Stimulated activated CD4-positive, alpha-beta T cell treated with anti-CD3 and anti-CD28 coated beads, Interleukin-15, amount 100 ng/mL, for 24 hours (primary cell): ENCODE measurements around the gene PTPRM.

Experiments
- DNase-seq: peaks from one replicate; pipeline ENCODE4 v3.0.0-alpha.2; 2020

PTPRM gene

GRCh38 chr18:7766346-7766745 lies 199.2 kb downstream of the PTPRM start:
- DNase-seq: no peak

- DNase-seq: no peak
Measured at GRCh38 chr18:7766817-7767216, 199.7 kb downstream of the PTPRM start.

GRCh38 chr18:7770908-7771307 lies 203.8 kb downstream of the PTPRM start:
- no peak for DNase-seq

GRCh38 chr18:7772510-7772888 lies 205.4 kb downstream of the PTPRM start:
- DNase-seq: no peak

GRCh38 chr18:7772951-7773350 lies 205.8 kb downstream of the PTPRM start:
- DNase-seq: no peak

GRCh38 chr18:7775128-7775527 lies 208.0 kb downstream of the PTPRM start:
- DNase-seq: no peak

GRCh38 chr18:7775843-7776242 lies 208.7 kb downstream of the PTPRM start:
- DNase-seq: no peak

GRCh38 chr18:7778181-7778580 lies 211.1 kb downstream of the PTPRM start:
- DNase-seq: no peak

- DNase-seq: no peak
Measured at GRCh38 chr18:7779211-7779610, 212.1 kb downstream of the PTPRM start.

- no peak for DNase-seq
Measured at GRCh38 chr18:7784171-7784570, 217.1 kb downstream of the PTPRM start.

GRCh38 chr18:7786569-7786968 lies 219.5 kb downstream of the PTPRM start:
- DNase-seq: no peak

- no peak for DNase-seq
Measured at GRCh38 chr18:7787339-7787738, 220.2 kb downstream of the PTPRM start.

GRCh38 chr18:7789856-7790552 lies 222.9 kb downstream of the PTPRM start:
- DNase-seq: no peak

GRCh38 chr18:7793100-7793499 lies 226.0 kb downstream of the PTPRM start:
- no peak for DNase-seq

- DNase-seq: no peak
Measured at GRCh38 chr18:7803956-7804469, 236.9 kb downstream of the PTPRM start.

GRCh38 chr18:7805096-7805495 lies 238.0 kb downstream of the PTPRM start:
- DNase-seq: no peak

- no peak for DNase-seq
Measured at GRCh38 chr18:7805880-7806279, 238.8 kb downstream of the PTPRM start.

GRCh38 chr18:7807936-7808453 lies 240.9 kb downstream of the PTPRM start:
- DNase-seq: no peak

- no peak for DNase-seq
Measured at GRCh38 chr18:7808992-7809391, 241.9 kb downstream of the PTPRM start.

GRCh38 chr18:7809455-7809854 lies 242.3 kb downstream of the PTPRM start:
- no peak for DNase-seq

GRCh38 chr18:7809978-7810377 lies 242.9 kb downstream of the PTPRM start:
- no peak for DNase-seq

GRCh38 chr18:7812431-7813063 lies 245.4 kb downstream of the PTPRM start:
- DNase-seq: no peak

- DNase-seq: no peak
Measured at GRCh38 chr18:7813131-7813530, 246.0 kb downstream of the PTPRM start.

- DNase-seq: no peak
Measured at GRCh38 chr18:7814754-7815315, 247.7 kb downstream of the PTPRM start.
